K562 (cell line): ENCODE measurements around the gene LPIN1. TPM values are rescaled to one million over a fixed set of nuclear protein-coding genes. Genes with fewer than 3 reads are reported as not detected.

Source experiments
- ARID3B ChIP-seq: fragments of 250-450 bp; sonication (Bioruptor Pico); IDR thresholded peaks from 2 replicates; pipeline ENCODE4 v1.4.0; 2020; ENCODE audit warnings: borderline replicate concordance
- BMI1 ChIP-seq: fragments of 150-350 bp; IDR thresholded peaks from 2 replicates; pipeline ENCODE4 v1.6.1; 2014; ENCODE audit warnings: low read length
- CBFA2T3 ChIP-seq: fragments of 450-650 bp; IDR thresholded peaks from 2 replicates; pipeline ENCODE4 v1.6.1; 2017
- FOS ChIP-seq: IDR thresholded peaks from 3 replicates; pipeline ENCODE4 v1.6.1; 2011; ENCODE audit not compliant: insufficient read length; ENCODE audit errors: extremely low read depth
- KAT8 ChIP-seq: fragments of 450-650 bp; IDR thresholded peaks from 2 replicates; pipeline ENCODE4 v1.6.1; 2016; ENCODE audit warnings: low read depth, mild to moderate bottlenecking
- MED1 ChIP-seq: sonication (generic); formaldehyde crosslinking; IDR thresholded peaks from 2 replicates; pipeline ENCODE4 v1.8.1; 2023; ENCODE audit warnings: missing genetic modification reagents, borderline replicate concordance
- MEIS2 ChIP-seq: fragments of 450-650 bp; IDR thresholded peaks from 2 replicates; pipeline ENCODE4 v1.6.1; 2014; ENCODE audit warnings: mild to moderate bottlenecking; ENCODE audit not compliant: partially characterized antibody
- MIER1 ChIP-seq: fragments of 450-650 bp; IDR thresholded peaks from 2 replicates; pipeline ENCODE4 v1.6.1; 2016; ENCODE audit warnings: antibody characterized with exemption, mild to moderate bottlenecking, low read depth
- MTA1 ChIP-seq: fragments of 450-650 bp; IDR thresholded peaks from 2 replicates; pipeline ENCODE4 v1.6.1; 2017; ENCODE audit warnings: borderline replicate concordance
- NCOA4 ChIP-seq: fragments of 450-650 bp; IDR thresholded peaks from 2 replicates; pipeline ENCODE4 v1.6.1; 2018; ENCODE audit warnings: mild to moderate bottlenecking; ENCODE audit not compliant: partially characterized antibody
- NCOA6 ChIP-seq: fragments of 450-650 bp; IDR thresholded peaks from 2 replicates; pipeline ENCODE4 v1.6.1; 2017; ENCODE audit warnings: mild to moderate bottlenecking
- NR2C2 ChIP-seq, 2 experiments: fragments of 200-800 bp in 1 of 2; sonication (Bioruptor generic) in 1 of 2; sonication (generic) in 1 of 2; formaldehyde crosslinking in 1 of 2; IDR thresholded peaks; 2 replicates each; pipeline versions ENCODE4 v1.6.1 to v1.8.0; 2016 to 2022; ENCODE audit warnings: mild to moderate bottlenecking in 1 of 2, missing compliant biosample characterization in 1 of 2, missing genetic modification characterization in 1 of 2, missing genetic modification reagents in 1 of 2
- POLR2G ChIP-seq: fragments of 200-400 bp; formaldehyde crosslinking; IDR thresholded peaks from 2 replicates; pipeline ENCODE4 v1.6.1; 2017; ENCODE audit warnings: low read depth, mild to moderate bottlenecking, antibody characterized with exemption, low read length, moderate library complexity
- RAD21 ChIP-seq, 2 experiments: fragments of 250-450 bp in 1 of 2; fragments of 450-650 bp in 1 of 2; sonication (Bioruptor Pico) in 1 of 2; formaldehyde crosslinking in 1 of 2; IDR thresholded peaks in 1 of 2; conservative IDR thresholded peaks in 1 of 2; 2 replicates each; pipeline versions ENCODE4 v1.4.0 to v1.8.0; 2020 to 2022; ENCODE audit warnings: mild to moderate bottlenecking in 2 of 2, moderate library complexity in 1 of 2
- RB1 ChIP-seq: fragments of 450-650 bp; IDR thresholded peaks from 2 replicates; pipeline ENCODE4 v1.6.1; 2017; ENCODE audit warnings: low read depth, mild to moderate bottlenecking
- RBBP5 ChIP-seq: fragments of 200-600 bp; sonication (generic); IDR thresholded peaks from 2 replicates; pipeline ENCODE4 v1.6.1; 2012; ENCODE audit warnings: borderline replicate concordance, mild to moderate bottlenecking, low read length, control low read depth, inconsistent platforms; ENCODE audit not compliant: insufficient read depth, poor library complexity, severe bottlenecking
- RFX5 ChIP-seq: IDR thresholded peaks from 2 replicates; pipeline ENCODE4 v1.6.1; 2011; ENCODE audit warnings: low read depth, mild to moderate bottlenecking, improper control_type of control experiment, low read length
- SAFB2 ChIP-seq: fragments of 200-400 bp; formaldehyde crosslinking; IDR thresholded peaks from 2 replicates; pipeline ENCODE4 v1.6.1; 2018; ENCODE audit warnings: borderline replicate concordance, low read length, low read depth, moderate library complexity; ENCODE audit not compliant: severe bottlenecking
- SREBF2 ChIP-seq: sonication (generic); formaldehyde crosslinking; IDR thresholded peaks from 2 replicates; pipeline ENCODE4 v1.4.0; 2020; ENCODE audit warnings: mild to moderate bottlenecking, missing genetic modification reagents
- TBP ChIP-seq: optimal IDR thresholded peaks from 2 replicates; pipeline ENCODE3; 2011; ENCODE audit warnings: low read depth, low read length, improper control_type of control experiment
- TEAD4 ChIP-seq, 2 experiments: sonication (generic) in 1 of 2; formaldehyde crosslinking in 1 of 2; IDR thresholded peaks; 2 replicates each; pipeline versions ENCODE4 v1.6.1 to v1.8.0; 2012 to 2022; ENCODE audit warnings: borderline replicate concordance in 1 of 2, inconsistent platforms in 1 of 2, low read length in 1 of 2, mild to moderate bottlenecking in 1 of 2, missing genetic modification reagents in 1 of 2
- YBX1 ChIP-seq: fragments of 450-650 bp; IDR thresholded peaks from 2 replicates; pipeline ENCODE4 v1.7.1; 2016; ENCODE audit warnings: mild to moderate bottlenecking
- ZBTB7A ChIP-seq: IDR thresholded peaks from 2 replicates; pipeline ENCODE4 v1.6.1; 2011; ENCODE audit warnings: low read depth, mild to moderate bottlenecking, low read length, moderate library complexity, borderline replicate concordance; ENCODE audit not compliant: control insufficient read depth
- ZNF197 ChIP-seq: fragments of 200-800 bp; sonication (Bioruptor generic); IDR thresholded peaks from 2 replicates; pipeline ENCODE4 v1.6.1; 2016; ENCODE audit warnings: low read depth, missing genetic modification characterization, missing compliant biosample characterization
- ZNF778 ChIP-seq: fragments of 450-650 bp; formaldehyde crosslinking; IDR thresholded peaks from 2 replicates; pipeline ENCODE4 v1.4.0; 2020; ENCODE audit warnings: mild to moderate bottlenecking, moderate library complexity
- ZSCAN29 ChIP-seq: fragments of 450-650 bp; IDR thresholded peaks from 2 replicates; pipeline ENCODE4 v1.6.1; 2017
- ZSCAN32 ChIP-seq: fragments of 450-650 bp; formaldehyde crosslinking; IDR thresholded peaks from 2 replicates; pipeline ENCODE4 v1.4.0; 2020; ENCODE audit warnings: mild to moderate bottlenecking, moderate library complexity
- polyA plus RNA-seq, 8 experiments: library from polyadenylated mRNA; depleted of rRNA in 4 of 8; stranded (reverse) in 5 of 8; unstranded in 3 of 8; fragments of >200 nt; fragmentation: Nextera tagmentation in 2 of 8; fragmentation: Illumina TruSeq in 1 of 8; extraction: Ambion mirVana in 2 of 8; extraction: Trizol in 1 of 8; gene quantifications; 2 replicates each; pipeline versions ENCODE4 v1.2.1 to v1.2.3, GENCODE V29; 2011 to 2014; ENCODE audit warnings: inconsistent platforms in 1 of 8, missing spikeins in 1 of 8
- total RNA-seq, 7 experiments: library from RNA; depleted of rRNA in 6 of 7; stranded (reverse); fragments of >200 nt in 6 of 7; fragmentation: Illumina TruSeq in 2 of 7; extraction: Trizol in 2 of 7; gene quantifications; 2 replicates each; pipeline versions ENCODE4 v1.2.1 to v1.2.3, GENCODE V29; 2011 to 2021; ENCODE audit warnings: low replicate concordance in 1 of 7
- TF ChIP-seq, protein P1 (sequence below): sonication (generic); formaldehyde crosslinking; IDR thresholded peaks from 2 replicates; pipeline ENCODE4 v1.8.0; 2022; ENCODE audit warnings: mild to moderate bottlenecking, missing genetic modification reagents

The LPIN1 gene
- total and polyA plus RNA-seq, 9 of the 15 experiments (the other 6 are each of a cell fraction or from before 2014, with no cell fraction given): 9.2 to 84.0 (median 27.8) TPM

- TF ChIP-seq SAFB2 (no peak), NR2C2 (CRISPR knock-in tag; IDR thresholded peaks at IDR 0.05) (no peak), NR2C2 (tag; IDR thresholded peaks at IDR 0.05) (no peak), RAD21 (CRISPR knock-in tag; conservative IDR thresholded peaks at IDR 0.05 in 1 of 2, IDR thresholded peaks at IDR 0.05 in 1 of 2) (no peak), SREBF2 (CRISPR knock-in tag) (no peak), MIER1 (no peak), MEIS2 (peak; percentile 67), NCOA4 (no peak), BMI1 (no peak), RB1 (no peak), TBP (no peak), MED1 (CRISPR knock-in tag) (no peak), ZSCAN32 (CRISPR knock-in tag) (no peak), ZSCAN29 (no peak), NCOA6 (no peak), ZBTB7A (no peak), RBBP5 (no peak), TEAD4 (IDR thresholded peaks at IDR 0.05; ENCODE audit: low read length) (peak; percentile 59; the same call in 1 of the 2 replicates), TEAD4 (CRISPR knock-in tag; IDR thresholded peaks at IDR 0.05; ENCODE audit: borderline replicate concordance) (no peak), MTA1 (no peak), ZNF778 (CRISPR knock-in tag) (no peak), YBX1 (no peak), ZNF197 (no peak), FOS (no peak), POLR2G (no peak), KAT8 (no peak), CBFA2T3 (peak; percentile 50), ARID3B (CRISPR knock-in tag) (no peak), RFX5 (no peak)
- TF ChIP-seq, protein P1, sequence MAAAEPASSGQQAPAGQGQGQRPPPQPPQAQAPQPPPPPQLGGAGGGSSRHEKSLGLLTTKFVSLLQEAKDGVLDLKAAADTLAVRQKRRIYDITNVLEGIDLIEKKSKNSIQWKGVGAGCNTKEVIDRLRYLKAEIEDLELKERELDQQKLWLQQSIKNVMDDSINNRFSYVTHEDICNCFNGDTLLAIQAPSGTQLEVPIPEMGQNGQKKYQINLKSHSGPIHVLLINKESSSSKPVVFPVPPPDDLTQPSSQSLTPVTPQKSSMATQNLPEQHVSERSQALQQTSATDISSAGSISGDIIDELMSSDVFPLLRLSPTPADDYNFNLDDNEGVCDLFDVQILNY (CRISPR knock-in tag): no peak
Observed at GRCh38 chr2:11809586-11810236, 63.3 kb downstream of the LPIN1 start (continued).
